NCI-H2227 treated with DMSO at 0.1 percent for 48 hours (cell line): Measurements from ENCODE around the gene CRYBG2.
"Not testable (repeated sequence)": the region's sequence is repeated elsewhere in the genome, so short reads cannot be mapped to it uniquely, and the experiment has no call there.

Source experiments
- DNase-seq: peaks from one replicate; lab custom pipeline; 2025; lab: John Stamatoyannopoulos, UW

The CRYBG2 gene

DNA sequence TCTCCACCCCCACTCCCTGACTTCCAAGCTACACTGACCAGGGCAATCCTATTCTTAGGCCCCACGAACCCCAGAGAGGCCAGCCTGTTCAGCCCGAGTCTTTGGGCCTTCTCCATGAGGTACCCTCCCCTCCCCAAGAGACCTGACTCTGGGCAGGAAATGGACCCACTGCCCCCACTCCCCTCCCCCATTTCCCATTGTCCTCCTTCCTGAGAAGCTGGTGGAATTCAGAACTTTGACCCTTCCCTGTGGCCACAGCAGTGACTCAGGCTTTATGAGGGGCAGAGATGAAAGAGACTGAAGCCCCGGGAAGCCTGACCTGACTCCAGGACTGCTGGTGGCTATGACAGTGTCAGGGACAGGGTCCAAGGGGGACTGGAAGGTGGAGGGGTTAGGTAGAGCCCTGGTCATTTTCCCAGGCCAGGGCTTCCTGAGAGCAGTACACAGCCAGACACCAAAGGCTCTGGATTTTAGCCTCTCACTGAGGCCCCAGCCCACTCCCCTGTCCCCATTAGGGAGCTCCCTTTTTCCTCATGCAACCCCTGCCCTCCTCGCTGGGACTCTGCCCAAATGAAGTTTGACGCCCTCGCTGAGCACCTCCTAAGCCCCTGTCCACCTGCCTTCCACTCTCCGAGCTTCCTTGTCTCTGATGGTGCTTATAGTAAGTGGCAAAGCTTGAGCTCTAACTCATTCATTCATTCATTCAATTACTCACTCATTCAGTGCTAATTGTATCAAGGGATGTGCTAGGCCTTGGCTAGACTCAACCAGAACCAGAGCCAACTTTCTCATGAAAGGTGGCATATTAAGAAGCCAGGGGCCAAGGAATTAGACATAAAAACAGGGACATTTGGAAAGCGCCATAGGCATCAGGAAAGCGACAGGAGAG is 3.0 kb downstream of the CRYBG2 start:
- DNase-seq: no peak

GRCh38 chr1:26350343-26350700 is 3.6 kb downstream of the CRYBG2 start:
- no peak for DNase-seq

GRCh38 chr1:26349877-26350244 is 4.1 kb downstream of the CRYBG2 start:
- no peak for DNase-seq

GRCh38 chr1:26349188-26349876 is 4.6 kb downstream of the CRYBG2 start:
- DNase-seq: no peak

- no peak for DNase-seq
Observed at GRCh38 chr1:26346274-26347033, 7.5 kb downstream of the CRYBG2 start.

DNA sequence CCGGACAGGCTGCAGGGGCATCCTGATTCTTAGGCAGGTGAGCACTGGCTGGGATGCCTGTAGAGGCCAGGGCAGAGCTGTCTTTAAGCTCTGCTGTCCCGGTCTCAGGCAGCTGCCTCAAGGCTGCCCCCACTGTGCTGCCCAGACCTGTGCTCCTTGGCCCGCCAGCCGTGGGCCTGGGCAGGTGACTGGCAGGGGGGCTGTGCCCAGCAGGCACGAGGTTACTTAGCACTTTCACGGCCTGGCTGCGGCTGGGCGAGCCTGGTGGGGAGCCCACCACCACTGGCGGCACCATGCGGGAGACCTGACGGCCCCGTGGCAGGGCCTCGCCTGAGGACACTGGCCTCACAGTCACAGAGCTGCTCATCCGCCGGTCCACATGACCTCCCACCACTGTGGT is 8.2 kb downstream of the CRYBG2 start:
- no peak for DNase-seq

DNA sequence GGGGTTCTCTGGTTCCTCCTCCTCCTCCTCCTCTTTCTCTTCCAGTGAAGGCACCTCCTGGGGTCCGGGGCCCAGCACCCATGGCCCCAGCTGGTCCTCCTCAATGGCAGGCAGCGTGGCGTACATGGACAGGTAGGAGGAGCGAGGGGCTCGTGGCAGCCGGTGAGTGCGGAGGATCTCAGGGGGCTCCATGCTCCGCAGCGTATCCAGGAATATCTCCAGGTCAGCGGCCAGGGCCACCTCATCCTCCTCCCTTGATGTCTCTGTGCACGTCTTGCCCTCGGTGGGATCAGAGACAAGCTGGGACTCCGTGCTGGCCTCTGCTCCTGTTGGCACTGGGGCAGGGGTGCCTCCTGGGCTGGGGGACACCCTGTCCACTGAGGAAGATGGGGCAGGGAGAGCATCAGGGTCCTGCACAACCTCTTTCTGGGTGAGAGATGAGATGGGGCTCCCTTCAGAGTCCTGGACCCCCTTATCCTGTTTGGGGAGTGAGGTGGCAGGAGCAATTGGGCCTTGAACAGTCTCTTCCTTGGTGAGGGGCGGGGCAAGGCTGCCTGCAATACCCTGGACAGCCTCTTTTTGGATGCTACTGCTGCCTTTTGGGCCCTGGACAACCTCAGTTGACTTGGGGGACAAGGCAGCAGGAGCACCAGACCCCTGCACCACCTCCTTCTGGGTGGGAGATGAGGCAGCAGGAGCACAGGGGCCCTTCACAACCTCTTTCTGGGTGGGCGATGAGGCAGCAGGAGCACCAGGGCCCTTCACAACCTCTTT is 9.6 kb downstream of the CRYBG2 start:
- no peak for DNase-seq

DNA sequence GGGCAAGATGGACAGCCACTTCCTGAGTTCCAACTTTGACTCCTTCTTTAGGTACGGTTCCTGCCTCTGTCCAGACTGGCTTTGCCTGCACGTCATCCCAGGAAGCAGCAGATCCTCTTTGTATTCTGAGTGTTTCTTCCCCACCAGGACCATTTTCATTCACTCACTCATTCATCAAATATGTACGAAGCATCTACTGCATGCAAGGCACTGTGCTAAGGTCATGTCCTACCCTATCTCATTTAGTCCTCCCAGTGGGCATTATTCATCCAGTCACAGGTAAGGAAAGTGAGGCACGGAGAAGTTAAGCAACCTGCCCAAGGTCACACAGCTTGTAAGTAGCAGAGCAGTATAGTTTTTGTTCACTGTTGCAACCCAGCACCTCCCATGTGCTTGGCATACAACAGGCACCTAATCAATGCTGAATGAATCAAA is 13.9 kb downstream of the CRYBG2 start:
- DNase-seq: no peak

- DNase-seq: no peak
Observed at GRCh38 chr1:26338670-26339069, 15.3 kb downstream of the CRYBG2 start.

DNA sequence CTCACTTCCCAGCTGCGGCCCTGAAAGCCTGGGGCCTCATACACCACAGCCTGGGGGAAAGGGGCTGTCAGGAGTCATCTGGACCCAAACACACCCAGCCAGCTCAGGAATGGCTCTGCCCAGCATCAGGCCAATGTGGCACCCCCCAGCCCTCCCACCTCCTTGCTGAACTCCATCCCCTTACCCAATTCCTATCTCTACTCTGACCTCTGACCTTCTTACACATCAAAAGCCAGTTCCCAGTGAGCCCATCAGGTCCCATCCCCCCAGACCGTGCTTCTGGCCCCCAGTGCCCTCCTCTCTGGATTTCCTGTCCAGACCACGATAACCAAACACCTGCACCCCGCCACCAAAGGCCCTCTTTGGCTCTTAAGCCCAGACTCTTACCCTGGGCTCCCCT is 16.3 kb downstream of the CRYBG2 start:
- DNase-seq: no peak

DNA sequence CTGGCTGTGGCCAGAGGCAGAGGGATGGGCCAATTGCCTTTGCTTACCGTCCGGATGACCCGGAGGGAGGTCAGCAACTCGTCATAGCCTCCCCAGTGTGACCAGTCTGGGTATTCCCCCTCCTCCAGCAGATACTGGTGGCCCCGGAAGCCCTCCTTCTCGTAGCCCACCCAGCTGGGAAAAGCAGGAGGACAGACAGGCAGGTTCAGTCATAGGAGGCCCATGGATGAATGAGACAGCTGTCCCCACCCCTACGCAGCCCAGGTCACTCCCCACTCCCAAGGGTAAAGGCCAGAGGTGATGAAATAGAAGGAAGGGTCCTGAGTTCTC is 16.8 kb downstream of the CRYBG2 start:
- DNase-seq: no peak

- peak; percentile 65 for DNase-seq
Observed at GRCh38 chr1:26336477-26337205, 17.3 kb downstream of the CRYBG2 start.

- no peak for DNase-seq
Observed at GRCh38 chr1:26335774-26336476, 18.0 kb downstream of the CRYBG2 start.

- not testable (repeated sequence) for DNase-seq
Observed at GRCh38 chr1:26333312-26333711, 20.6 kb downstream of the CRYBG2 start.

GRCh38 chr1:26330276-26330675 is 23.7 kb downstream of the CRYBG2 start:
- DNase-seq: no peak

GRCh38 chr1:26329380-26329779 is 24.6 kb downstream of the CRYBG2 start:
- DNase-seq: not testable (repeated sequence)

- DNase-seq: no peak
Observed at GRCh38 chr1:26328597-26328996, 25.3 kb downstream of the CRYBG2 start.

- no peak for DNase-seq
Observed at GRCh38 chr1:26327956-26328362, 26.0 kb downstream of the CRYBG2 start.

DNA sequence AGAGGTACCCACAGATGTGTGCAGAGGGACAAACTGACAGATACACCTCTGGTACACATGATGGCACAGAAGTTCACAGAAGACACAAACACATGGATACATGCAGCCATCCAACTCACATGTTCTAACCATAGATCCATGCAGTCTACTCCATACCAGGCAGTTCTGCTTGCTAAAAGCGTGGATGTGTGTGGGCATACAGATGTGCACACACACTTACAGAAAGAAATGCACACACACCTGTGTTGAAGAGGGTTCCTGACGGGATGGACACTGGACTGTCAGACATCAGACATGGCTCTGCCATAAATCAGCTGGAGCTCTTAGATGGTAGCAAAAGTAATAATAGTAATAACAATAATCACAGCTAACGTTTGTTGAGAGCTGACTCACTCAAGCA is 29.4 kb downstream of the CRYBG2 start:
- DNase-seq: no peak

GRCh38 chr1:26323382-26323781 is 30.5 kb downstream of the CRYBG2 start:
- DNase-seq: no peak

GRCh38 chr1:26322042-26322331 is 31.9 kb downstream of the CRYBG2 start:
- DNase-seq: no peak
